ENCODE results near the gene OR11L1. TPM values are rescaled to one million over a fixed set of nuclear protein-coding genes. Genes with fewer than 3 reads are reported as not detected.

The OR11L1 gene
- total RNA-seq, 1 donor = not detected

DNA sequence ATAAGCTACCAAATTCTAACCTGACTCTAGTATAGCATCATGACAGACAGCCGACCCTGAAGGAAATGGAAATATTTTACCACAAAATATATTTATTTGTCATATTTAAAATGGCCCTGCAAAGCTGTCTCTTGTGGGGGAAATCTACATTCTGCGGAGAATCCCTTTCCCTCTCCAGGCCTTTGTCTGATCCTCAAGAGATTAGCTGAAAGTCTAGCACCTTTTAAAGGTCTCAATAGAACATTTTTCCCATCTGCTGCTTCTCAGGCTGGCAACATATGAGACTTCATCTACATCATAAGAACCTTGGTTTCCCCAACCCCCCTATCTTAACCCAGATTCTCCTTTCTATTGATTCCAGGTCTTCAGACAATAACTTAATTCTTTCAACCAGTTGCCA is 1.7 kb upstream of the OR11L1 start:
- H3K4me1 ChIP-seq (ENCODE audit: insufficient read depth, low read length) = no peaks in the 10 kb centered on the region
- H3K4me3 ChIP-seq (ENCODE audit: low read length) = no peak overlapping the region
- H3K9me3 ChIP-seq (ENCODE audit: low read depth, low read length) = no peaks in the 10 kb centered on the region
- H3K27me3 ChIP-seq (ENCODE audit: insufficient read depth, low read length) = no peaks in the 10 kb centered on the region

DNA sequence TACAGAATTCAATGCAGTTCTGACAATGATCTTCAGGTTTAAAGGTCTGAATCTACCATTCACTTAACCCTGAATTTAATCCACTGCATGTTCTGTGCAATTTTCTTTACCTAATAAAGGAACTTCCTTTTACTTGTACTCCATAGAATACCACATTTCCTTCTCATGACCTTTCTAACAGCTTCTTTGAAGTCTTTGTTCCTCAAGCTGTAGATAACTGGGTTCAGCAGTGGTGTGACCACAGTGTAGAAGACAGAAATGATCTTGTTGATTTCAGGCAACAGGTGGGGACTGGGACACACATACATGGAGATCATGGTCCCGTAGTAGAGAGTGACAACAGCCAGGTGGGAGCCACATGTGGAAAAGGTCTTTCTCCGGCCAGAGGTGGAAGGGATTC is 878 bp downstream of the OR11L1 start:
- Histone ChIP-seq H3K4me1 (ENCODE audit: insufficient read depth, low read length) (no peaks in the 10 kb centered on the region), H3K4me3 (ENCODE audit: low read length) (no peak overlapping the region), H3K27me3 (ENCODE audit: insufficient read depth, low read length) (no peaks in the 10 kb centered on the region), H3K9me3 (ENCODE audit: low read depth, low read length) (no peaks in the 10 kb centered on the region)

DNA sequence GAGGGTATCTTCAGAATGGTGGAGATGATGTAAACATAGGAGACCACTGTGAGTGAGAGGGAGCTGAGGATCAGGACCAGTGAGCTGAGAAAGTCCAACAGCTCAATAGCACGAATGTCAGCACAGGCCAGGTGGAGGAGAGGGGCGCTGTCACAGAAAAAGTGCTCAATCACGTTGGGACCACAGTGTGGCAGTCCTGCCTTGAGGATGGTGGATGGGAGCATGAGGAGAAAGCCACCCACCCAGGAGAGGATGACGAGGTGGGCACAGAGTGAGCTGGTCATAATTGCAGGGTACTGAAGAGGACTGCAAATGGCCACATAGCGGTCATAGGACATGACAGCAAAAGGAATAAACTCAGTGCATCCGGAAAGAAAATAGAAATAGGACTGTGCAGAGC is 8.1 kb downstream of the OR11L1 start:
- H3K4me1 ChIP-seq (ENCODE audit: insufficient read depth, low read length) = no peaks in the 10 kb centered on the region
- no peak overlapping the region for H3K4me3 ChIP-seq (ENCODE audit: low read length)
- H3K9me3 ChIP-seq (ENCODE audit: low read depth, low read length) = no peaks in the 10 kb centered on the region
- no peaks in the 10 kb centered on the region for H3K27me3 ChIP-seq (ENCODE audit: insufficient read depth, low read length)

DNA sequence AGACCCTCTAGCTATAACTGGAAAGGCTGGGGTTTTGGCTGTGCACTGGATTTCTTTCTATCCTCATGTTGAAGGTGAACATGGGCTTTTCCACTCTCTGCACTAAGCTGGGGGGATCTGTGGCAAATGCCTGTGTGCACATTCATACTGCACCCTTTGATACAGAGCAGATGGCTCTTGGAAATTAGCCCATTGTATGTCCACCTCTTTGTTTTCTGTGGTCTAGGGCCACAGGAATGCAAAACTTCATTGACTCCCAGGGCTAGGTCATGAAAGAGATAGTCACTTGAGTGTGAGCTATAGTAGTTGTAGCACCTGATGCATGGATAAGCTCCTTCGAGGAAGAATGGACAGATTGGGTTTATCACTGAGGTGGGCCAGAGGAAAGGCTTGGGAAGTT is 12.0 kb downstream of the OR11L1 start:
- Histone ChIP-seq H3K4me1 (ENCODE audit: insufficient read depth, low read length) (no peaks in the 10 kb centered on the region), H3K27me3 (ENCODE audit: insufficient read depth, low read length) (no peaks in the 10 kb centered on the region), H3K9me3 (ENCODE audit: low read depth, low read length) (no peaks in the 10 kb centered on the region), H3K4me3 (ENCODE audit: low read length) (no peak overlapping the region)

DNA sequence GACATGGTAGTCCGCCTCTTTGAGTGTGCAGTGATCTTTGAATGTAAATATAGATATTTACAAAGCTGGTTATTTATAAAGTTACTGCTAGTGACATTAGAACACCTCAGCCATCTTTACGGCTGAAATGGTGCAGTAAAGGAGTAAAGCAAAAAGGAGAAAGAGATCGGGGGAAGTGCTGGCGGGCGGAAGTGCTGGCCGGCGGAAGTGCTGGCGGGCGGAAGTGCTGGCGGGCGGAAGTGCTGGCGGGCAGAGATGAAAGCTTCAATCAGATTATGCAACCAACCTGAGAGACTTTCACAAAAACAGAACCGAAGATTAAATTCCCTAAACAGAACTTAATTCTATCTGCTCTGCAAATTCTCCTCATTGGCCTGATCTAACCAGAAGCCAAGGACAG is 16.3 kb downstream of the OR11L1 start:
- no peaks in the 10 kb centered on the region for H3K27me3 ChIP-seq (ENCODE audit: insufficient read depth, low read length)
- no peak overlapping the region for H3K4me3 ChIP-seq (ENCODE audit: low read length)
- H3K4me1 ChIP-seq (ENCODE audit: insufficient read depth, low read length) = no peaks in the 10 kb centered on the region
- no peaks in the 10 kb centered on the region for H3K9me3 ChIP-seq (ENCODE audit: low read depth, low read length)

DNA sequence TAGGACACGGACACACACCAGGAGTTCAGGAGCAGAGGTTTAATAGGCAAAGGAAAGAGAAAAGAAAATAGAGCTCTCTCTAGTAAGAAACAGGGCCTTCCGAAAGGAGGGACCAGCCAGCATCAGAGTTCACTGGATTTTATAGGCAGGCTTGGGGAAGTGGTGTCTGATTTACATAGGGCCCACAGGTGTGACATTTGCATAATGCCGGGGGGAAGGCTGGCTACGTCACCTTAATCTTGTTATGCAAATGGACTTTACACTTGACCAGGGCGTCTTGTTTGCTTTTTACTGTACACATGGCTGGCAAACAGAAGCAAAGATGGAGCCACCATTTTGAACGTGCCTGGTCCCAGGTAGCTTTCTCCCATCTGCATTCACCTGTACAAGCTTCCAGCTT is 17.7 kb downstream of the OR11L1 start, which contains the start of gene OR14A16:
TSS of gene OR14A16 (minus strand) at position 97 of the 400 bp plus-strand sequence. CDS start 8,390 bp downstream, outside the sequence.
- H3K9me3 ChIP-seq (ENCODE audit: low read depth, low read length) = no peaks in the 10 kb centered on the region
- H3K4me1 ChIP-seq (ENCODE audit: insufficient read depth, low read length) = no peaks in the 10 kb centered on the region
- no peak within 1 kb of the TSS for H3K4me3 ChIP-seq (ENCODE audit: low read length)
- H3K27me3 ChIP-seq (ENCODE audit: insufficient read depth, low read length) = no peaks in the 10 kb centered on the region

DNA sequence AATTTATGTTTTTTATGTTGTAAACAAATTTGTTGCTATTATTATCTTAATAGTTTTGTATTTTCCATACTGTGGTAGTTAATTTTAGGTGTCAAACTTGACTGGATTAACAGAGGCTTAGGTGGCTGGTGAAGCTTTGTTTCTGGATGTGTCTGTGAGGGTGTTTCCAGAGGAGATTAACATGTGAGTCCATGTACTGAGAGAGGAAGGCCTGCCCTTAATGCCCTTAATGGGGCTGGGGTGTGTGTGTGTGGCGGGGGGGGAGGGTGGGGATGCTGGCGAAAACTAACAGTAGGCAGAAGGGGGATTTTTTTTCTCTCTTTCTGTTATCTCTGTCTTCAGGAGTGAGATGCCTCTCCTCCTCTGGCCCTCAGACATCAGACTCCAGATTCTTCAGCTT is 19.6 kb downstream of the OR11L1 start:
- Histone ChIP-seq H3K9me3 (ENCODE audit: low read depth, low read length) (no peaks in the 10 kb centered on the region), H3K27me3 (ENCODE audit: insufficient read depth, low read length) (no peaks in the 10 kb centered on the region), H3K4me1 (ENCODE audit: insufficient read depth, low read length) (no peaks in the 10 kb centered on the region), H3K4me3 (ENCODE audit: low read length) (no peak overlapping the region)

DNA sequence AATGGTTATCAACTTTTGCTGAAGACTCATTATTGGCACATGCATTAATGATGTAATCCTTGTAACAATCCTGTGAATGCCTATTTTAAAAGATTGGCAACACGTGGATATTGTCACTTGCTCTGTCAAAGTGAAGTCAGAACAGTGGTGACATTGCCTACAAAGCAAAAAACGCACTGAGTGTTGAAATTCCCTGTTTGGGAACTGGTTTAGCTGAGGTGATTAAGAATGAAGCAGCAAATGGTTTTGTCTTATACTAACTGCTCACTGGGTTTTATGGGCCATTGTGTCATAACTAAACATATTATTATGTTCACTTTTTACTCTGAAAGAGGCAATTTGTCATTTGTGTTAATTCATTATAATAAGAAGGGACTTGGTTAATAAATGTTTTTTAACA is 29.1 kb downstream of the OR11L1 start:
- no peaks in the 10 kb centered on the region for H3K4me1 ChIP-seq (ENCODE audit: insufficient read depth, low read length)
- no peak overlapping the region for H3K4me3 ChIP-seq (ENCODE audit: low read length)
- H3K27me3 ChIP-seq (ENCODE audit: insufficient read depth, low read length) = no peaks in the 10 kb centered on the region
- no peaks in the 10 kb centered on the region for H3K9me3 ChIP-seq (ENCODE audit: low read depth, low read length)

DNA sequence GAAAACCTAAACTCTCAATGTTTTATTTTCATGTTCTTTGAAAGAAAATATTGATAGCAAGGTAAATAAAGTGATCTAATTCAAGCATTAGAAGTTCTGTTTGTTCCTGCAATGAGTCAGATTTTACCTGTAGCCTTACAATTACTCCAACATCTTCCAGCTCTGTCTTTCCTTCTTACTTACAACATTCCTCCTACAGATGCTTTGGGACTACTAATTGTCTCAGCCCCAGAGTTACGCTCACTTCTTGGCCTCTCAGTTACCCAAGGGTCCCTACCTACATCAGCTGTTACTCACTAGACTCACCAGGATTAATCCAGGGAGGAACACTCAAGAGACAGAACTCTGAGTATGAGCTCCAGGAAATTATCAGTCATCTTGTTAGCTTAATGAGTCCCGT is 44.2 kb downstream of the OR11L1 start:
- H3K4me1 ChIP-seq (ENCODE audit: insufficient read depth, low read length) = no peaks in the 10 kb centered on the region

More for the DNA sequence above, 44.2 kb downstream of the OR11L1 start:
- Histone ChIP-seq H3K9me3 (ENCODE audit: low read depth, low read length) (no peaks in the 10 kb centered on the region), H3K4me3 (ENCODE audit: low read length) (no peak overlapping the region), H3K27me3 (ENCODE audit: insufficient read depth, low read length) (no peaks in the 10 kb centered on the region)

Other genes starting within 250 kb of the OR11L1 start
- gene OR2G3, start 236.3 kb downstream of the OR11L1 start, total RNA-seq = not detected
- 0.21 TPM for gene OR13G1, start 162.2 kb downstream of the OR11L1 start, total RNA-seq
- gene OR6F1, start 125.2 kb downstream of the OR11L1 start, total RNA-seq = not detected
- not detected for gene OR14K1, start 103.3 kb downstream of the OR11L1 start, total RNA-seq
- not detected for gene OR14A2, start 93.8 kb downstream of the OR11L1 start, total RNA-seq
- not detected for gene OR1C1, start 81.3 kb downstream of the OR11L1 start, total RNA-seq
- not detected for gene OR14A16, start 17.8 kb downstream of the OR11L1 start, total RNA-seq
- 15.2 TPM for gene TRIM58, start 15.3 kb upstream of the OR11L1 start, total RNA-seq
- 1.2 TPM for gene OR2W3, start 53.7 kb upstream of the OR11L1 start, total RNA-seq
- gene OR2T8, start 78.4 kb upstream of the OR11L1 start, total RNA-seq = 0.10 TPM
- not detected for gene OR2AJ1, start 83.0 kb upstream of the OR11L1 start, total RNA-seq
- 0.31 TPM for gene OR2L8, start 107.0 kb upstream of the OR11L1 start, total RNA-seq
- 0.10 TPM for gene OR2AK2, start 123.3 kb upstream of the OR11L1 start, total RNA-seq
- not detected for gene OR2L5, start 171.8 kb upstream of the OR11L1 start, total RNA-seq
- gene OR2L2, start 188.2 kb upstream of the OR11L1 start, total RNA-seq = under 0.01 TPM
- not detected for gene OR2L3, start 204.9 kb upstream of the OR11L1 start, total RNA-seq

Data from mononuclear cell (primary cell).